IPS-20b (cell line): ENCODE measurements around the gene CBLB.

Source experiments
- H3K27ac ChIP-seq: one replicate; pipeline ENCODE4 v1.5.1; 2013; ENCODE audit warnings: low read length
- H3K27me3 ChIP-seq: 2 replicates; pipeline ENCODE4 v1.6.1; 2013; ENCODE audit warnings: mild to moderate bottlenecking, low read length, inconsistent platforms; ENCODE audit not compliant: insufficient read depth
- H3K36me3 ChIP-seq: 2 replicates; pipeline ENCODE4 v1.6.1; 2013; ENCODE audit warnings: low read depth, mild to moderate bottlenecking, inconsistent platforms, low read length, moderate library complexity; ENCODE audit not compliant: insufficient read depth
- H3K4me1 ChIP-seq: 2 replicates; pipeline ENCODE4 v1.6.1; 2013; ENCODE audit warnings: mild to moderate bottlenecking, control low read depth, inconsistent platforms, low read length, moderate library complexity; ENCODE audit not compliant: insufficient read depth
- H3K4me3 ChIP-seq: 2 replicates; pipeline ENCODE4 v1.5.1; 2013; ENCODE audit warnings: mild to moderate bottlenecking, low read length, inconsistent platforms
- H3K9ac ChIP-seq: 2 replicates; pipeline ENCODE4 v1.6.1; 2013; ENCODE audit warnings: low read depth, mild to moderate bottlenecking, inconsistent platforms, low read length, moderate library complexity
- H3K9me3 ChIP-seq: 2 replicates; pipeline ENCODE4 v1.6.1; 2013; ENCODE audit warnings: mild to moderate bottlenecking, low read depth, low read length, inconsistent platforms; ENCODE audit not compliant: insufficient read depth

CBLB gene

DNA sequence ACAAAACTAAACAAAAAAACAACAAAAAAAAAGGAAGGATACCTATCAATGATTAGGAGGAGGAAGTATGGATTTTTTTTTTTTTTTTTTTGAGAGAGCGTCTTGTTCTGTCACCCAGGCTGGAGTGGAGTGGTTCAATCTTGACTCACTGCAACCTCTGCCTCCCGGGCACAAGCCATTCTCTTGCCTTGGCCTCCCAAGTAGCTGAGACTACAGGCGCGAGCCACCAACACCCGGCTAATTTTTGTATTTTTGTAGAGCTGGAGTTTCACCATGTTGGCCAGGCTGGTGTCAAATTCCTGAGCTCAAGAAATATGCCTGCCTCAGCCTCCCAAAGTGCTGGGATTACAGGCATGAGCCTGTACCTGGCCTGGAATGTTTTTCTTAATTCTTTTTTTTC, 195.8 kb downstream of the CBLB start:
- no peak overlapping the region for H3K4me3 ChIP-seq
- H3K27ac ChIP-seq: no peak overlapping the region
- peaks cover 26% of the 10 kb centered on the region for H3K36me3 ChIP-seq
- no peaks in the 10 kb centered on the region for H3K4me1 ChIP-seq
- no peaks in the 10 kb centered on the region for H3K27me3 ChIP-seq
- no peak overlapping the region for H3K9ac ChIP-seq
- H3K9me3 ChIP-seq: no peaks in the 10 kb centered on the region

DNA sequence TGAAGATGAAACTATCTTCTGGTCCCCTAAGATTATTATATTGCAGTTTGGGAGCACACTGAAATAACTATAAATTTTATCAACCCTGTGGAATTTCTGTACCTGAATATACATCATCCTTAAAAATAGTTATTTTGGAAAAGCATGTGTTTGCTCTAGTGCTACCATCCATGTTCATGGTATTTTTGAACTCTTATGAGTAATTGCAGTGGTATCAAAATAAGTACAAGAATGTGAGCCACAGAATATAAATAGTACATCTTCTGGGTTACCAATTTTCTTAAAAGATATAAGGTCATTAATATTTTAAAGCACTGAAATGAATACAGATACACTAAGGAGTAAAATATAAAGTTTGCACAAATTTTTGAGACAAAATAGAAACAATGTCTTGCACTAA, 206.5 kb downstream of the CBLB start:
- Histone ChIP-seq H3K9me3 (no peaks in the 10 kb centered on the region), H3K9ac (no peak overlapping the region), H3K4me1 (no peaks in the 10 kb centered on the region), H3K36me3 (peaks cover 25% of the 10 kb centered on the region; the same call in 1 of the 2 replicates), H3K27me3 (no peaks in the 10 kb centered on the region), H3K4me3 (no peak overlapping the region), H3K27ac (no peak overlapping the region)

DNA sequence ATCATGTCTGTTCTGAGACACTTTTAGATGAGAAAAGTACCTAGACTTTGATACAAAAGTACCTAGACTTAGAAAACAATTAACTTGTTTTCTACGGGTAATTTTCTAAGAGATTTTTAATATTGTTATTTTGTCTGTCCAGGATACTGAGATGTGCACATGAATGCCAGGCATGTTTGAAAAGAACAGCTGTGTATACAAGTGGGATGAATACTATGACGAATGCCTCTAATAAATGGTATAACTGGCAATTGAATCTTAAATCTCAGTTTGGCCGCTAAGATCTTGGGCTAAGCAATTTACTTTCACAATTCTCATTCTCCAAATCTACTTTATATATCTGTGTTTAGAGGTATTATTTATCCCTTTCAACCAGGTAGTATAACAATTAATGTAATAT, 207.4 kb downstream of the CBLB start:
- Histone ChIP-seq H3K36me3 (peaks cover 22% of the 10 kb centered on the region; the same call in 1 of the 2 replicates), H3K4me1 (no peaks in the 10 kb centered on the region), H3K27me3 (no peaks in the 10 kb centered on the region), H3K27ac (no peak overlapping the region), H3K4me3 (no peak overlapping the region), H3K9ac (no peak overlapping the region), H3K9me3 (no peaks in the 10 kb centered on the region)

DNA sequence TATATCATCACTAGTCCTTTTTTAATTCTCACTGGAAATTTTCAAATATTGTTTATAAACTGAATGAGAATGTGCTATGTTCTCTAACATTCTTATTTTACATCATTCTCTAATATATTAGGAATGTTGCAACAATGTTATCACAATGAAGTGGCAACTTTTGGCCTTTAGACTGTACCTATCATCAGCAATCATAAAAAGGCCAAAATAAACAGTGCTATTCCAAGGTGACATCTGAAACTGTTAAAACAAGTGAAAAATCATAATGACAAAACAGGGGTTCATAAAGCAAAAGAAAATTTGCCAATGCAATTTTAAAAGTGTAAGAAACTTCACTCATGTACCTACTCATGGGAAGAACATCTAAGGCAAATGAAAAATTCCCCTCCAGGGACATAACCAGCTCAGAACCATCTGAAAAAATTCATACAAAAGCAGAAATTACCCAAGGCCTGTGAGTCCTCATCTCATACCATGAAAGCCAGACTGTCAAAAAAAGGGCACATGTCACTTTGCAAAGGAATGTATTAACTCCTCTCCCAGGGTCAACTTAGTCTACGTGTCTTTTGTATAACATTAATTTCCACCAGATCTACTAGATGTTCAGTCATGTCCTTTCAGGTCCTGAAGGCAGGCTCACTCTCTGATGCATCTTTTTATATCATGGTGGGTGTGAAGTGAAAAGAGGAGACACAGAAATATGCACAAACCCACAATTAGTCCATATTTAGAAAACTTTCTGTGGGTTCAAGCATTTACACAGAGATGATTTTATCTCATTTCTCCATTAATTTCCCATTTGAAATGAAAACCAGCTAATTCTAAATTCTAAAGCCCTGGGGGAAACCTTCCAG, 211.9 kb downstream of the CBLB start:
- no peaks in the 10 kb centered on the region for H3K9me3 ChIP-seq

DNA sequence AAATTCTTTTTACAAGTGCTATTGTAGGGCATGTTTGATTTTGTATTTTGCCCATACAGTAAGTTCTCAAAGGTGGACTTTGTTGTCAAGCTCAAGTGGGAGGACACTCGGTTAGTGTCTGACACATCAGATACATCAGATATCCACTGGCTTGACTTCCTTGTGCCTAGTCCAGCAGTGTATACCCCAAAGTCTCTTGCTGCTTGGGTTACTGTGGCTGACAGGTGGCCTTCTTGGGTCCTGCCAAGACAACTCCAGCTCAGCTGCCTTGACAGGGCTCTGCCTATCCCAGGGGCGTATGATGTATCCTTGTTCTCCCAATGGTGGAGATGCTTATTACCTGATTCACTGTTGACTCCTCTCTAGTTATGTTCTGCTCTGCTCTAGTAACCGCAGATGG, 214.9 kb downstream of the CBLB start:
- Histone ChIP-seq H3K27me3 (no peaks in the 10 kb centered on the region), H3K9me3 (no peaks in the 10 kb centered on the region), H3K9ac (no peak overlapping the region), H3K36me3 (peaks cover 9% of the 10 kb centered on the region; the same call in 1 of the 2 replicates), H3K4me3 (no peak overlapping the region), H3K27ac (no peak overlapping the region), H3K4me1 (no peaks in the 10 kb centered on the region)

More for the DNA sequence above, 211.9 kb downstream of the CBLB start:
- Histone ChIP-seq H3K4me3 (no peak overlapping the region), H3K27me3 (no peaks in the 10 kb centered on the region), H3K27ac (no peak overlapping the region), H3K9ac (no peak overlapping the region), H3K36me3 (peaks cover 22% of the 10 kb centered on the region; the same call in 1 of the 2 replicates), H3K4me1 (no peaks in the 10 kb centered on the region)

DNA sequence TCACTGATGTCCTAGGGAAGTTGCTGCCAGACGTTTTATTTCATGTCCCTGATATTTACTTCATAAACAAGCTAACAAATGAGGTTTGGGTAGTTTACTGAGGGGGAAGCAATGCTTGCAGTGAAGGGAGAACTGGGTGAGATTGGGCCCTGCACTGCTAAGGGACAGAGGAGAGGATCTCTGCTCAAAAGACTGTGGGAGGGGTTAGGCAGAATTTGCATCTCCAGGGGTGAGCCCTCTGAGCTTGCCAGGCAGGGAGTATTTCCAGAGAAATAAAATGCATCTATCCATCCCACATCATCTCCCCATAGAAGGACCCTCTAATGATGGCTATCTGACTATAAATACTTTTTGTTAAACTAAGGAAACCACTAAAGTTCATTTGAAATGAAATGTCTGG, 215.6 kb downstream of the CBLB start:
- Histone ChIP-seq H3K4me3 (no peak overlapping the region), H3K36me3 (peaks cover 2% of the 10 kb centered on the region; the same call in 1 of the 2 replicates), H3K27me3 (no peaks in the 10 kb centered on the region), H3K27ac (no peak overlapping the region), H3K9me3 (no peaks in the 10 kb centered on the region), H3K4me1 (no peaks in the 10 kb centered on the region), H3K9ac (no peak overlapping the region)

DNA sequence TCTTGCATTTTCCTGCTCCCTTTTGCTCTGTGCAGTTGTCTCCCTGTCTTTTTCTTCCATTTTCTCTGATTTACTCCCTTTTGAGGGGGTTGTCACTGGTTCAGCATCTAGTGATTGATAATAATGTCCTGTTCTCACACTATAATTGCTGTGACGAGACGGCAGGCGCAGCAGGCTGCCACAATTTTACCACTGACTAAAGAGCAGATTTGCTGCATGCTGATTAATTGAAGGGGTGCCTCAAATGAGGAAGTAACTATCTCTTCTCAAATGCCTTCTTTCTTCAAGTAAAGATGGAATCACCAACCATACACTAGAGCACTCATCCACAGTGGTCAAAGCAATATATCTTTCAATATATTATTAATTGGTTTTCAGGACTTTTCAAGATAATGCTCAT, 219.3 kb downstream of the CBLB start:
- Histone ChIP-seq H3K9me3 (no peaks in the 10 kb centered on the region), H3K27ac (no peak overlapping the region), H3K4me1 (no peaks in the 10 kb centered on the region), H3K4me3 (no peak overlapping the region), H3K9ac (no peak overlapping the region), H3K27me3 (no peaks in the 10 kb centered on the region), H3K36me3 (no peaks in the 10 kb centered on the region)

DNA sequence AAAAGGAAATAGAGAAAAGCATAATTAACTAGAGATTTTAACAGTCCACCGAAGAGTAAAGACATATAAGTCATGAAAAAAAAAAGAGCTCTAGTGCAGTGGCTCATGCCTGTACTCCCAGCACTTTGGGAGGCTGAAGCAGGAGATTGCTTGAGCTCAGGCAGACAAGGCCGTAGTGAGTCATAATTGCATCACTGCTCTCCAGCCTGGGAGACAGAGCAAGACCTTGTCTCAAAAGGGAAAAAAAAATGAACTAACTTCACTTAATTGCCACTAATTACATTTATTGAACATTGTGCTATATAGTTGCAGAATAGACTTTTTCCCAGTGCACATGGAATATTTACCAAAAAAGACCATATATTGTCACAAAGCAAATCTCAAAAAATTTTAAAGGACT, 221.8 kb downstream of the CBLB start:
- Histone ChIP-seq H3K27me3 (no peaks in the 10 kb centered on the region), H3K36me3 (no peaks in the 10 kb centered on the region), H3K27ac (no peak overlapping the region), H3K4me1 (no peaks in the 10 kb centered on the region), H3K9ac (no peak overlapping the region), H3K9me3 (no peaks in the 10 kb centered on the region), H3K4me3 (no peak overlapping the region)

DNA sequence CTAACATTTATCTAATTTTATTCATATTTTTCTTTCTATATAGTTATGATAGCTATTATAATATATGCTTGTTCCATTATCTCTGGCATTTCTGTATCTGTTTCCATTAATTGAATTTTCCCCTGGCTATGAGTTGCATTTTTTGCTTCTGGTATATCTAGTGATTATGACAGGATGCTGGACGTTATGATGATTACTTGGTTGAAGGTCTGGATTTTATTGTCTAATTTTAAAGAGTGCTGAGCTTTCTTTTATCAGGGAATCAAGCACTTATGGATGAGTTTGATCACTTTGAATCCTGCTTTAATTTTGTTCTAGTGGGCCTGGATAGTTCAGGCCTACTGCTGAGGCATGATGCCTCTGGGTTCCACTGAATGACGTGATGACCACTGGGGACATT, 229.7 kb downstream of the CBLB start:
- Histone ChIP-seq H3K36me3 (no peaks in the 10 kb centered on the region), H3K9ac (no peak overlapping the region), H3K27me3 (no peaks in the 10 kb centered on the region), H3K4me1 (no peaks in the 10 kb centered on the region), H3K27ac (no peak overlapping the region), H3K9me3 (no peaks in the 10 kb centered on the region), H3K4me3 (no peak overlapping the region)

DNA sequence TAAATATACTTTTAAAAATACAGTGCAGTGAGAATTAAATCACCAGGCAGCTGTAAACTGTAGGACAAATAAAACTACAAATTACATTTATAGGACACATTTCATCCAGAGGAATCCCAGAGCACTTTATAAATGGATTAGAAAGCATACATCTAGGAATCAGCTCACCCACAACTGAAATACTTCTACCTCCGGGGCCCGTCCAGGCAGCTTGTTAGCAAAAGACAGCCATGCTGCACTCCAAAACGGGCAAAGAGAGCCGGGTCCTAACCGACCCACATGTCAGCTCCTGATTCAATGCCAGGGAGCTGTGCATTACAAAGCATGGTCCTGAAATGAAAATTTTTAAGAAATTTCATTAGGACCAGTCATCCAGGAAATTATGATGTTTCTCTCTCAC, 234.1 kb downstream of the CBLB start:
- no peaks in the 10 kb centered on the region for H3K36me3 ChIP-seq
- no peaks in the 10 kb centered on the region for H3K27me3 ChIP-seq
- H3K4me1 ChIP-seq: no peaks in the 10 kb centered on the region
- H3K4me3 ChIP-seq: no peak overlapping the region
- no peak overlapping the region for H3K9ac ChIP-seq
- H3K9me3 ChIP-seq: no peaks in the 10 kb centered on the region
- no peak overlapping the region for H3K27ac ChIP-seq

DNA sequence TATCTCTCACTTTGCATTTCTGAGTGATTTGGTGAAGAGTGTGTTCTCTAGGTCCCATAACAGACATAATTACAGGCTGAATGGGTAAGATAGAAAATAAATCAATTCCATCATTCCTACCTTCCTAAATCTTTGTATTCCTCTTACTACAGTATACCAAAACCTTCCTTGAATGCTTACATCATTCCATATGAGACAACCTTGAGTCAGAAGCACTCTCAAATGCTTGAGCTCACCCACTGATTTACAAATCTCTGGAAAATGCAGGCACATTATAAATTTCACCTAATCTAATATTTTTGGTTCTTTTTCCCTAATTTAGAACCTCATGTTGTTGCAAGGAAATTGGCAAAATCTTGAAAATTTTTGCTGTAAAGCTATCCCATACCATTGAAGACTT, 239.1 kb downstream of the CBLB start:
- no peak overlapping the region for H3K4me3 ChIP-seq
- H3K9me3 ChIP-seq: no peaks in the 10 kb centered on the region
- H3K36me3 ChIP-seq: no peaks in the 10 kb centered on the region
- H3K9ac ChIP-seq: no peak overlapping the region
- H3K27ac ChIP-seq: no peak overlapping the region
- H3K27me3 ChIP-seq: no peaks in the 10 kb centered on the region
- no peaks in the 10 kb centered on the region for H3K4me1 ChIP-seq

DNA sequence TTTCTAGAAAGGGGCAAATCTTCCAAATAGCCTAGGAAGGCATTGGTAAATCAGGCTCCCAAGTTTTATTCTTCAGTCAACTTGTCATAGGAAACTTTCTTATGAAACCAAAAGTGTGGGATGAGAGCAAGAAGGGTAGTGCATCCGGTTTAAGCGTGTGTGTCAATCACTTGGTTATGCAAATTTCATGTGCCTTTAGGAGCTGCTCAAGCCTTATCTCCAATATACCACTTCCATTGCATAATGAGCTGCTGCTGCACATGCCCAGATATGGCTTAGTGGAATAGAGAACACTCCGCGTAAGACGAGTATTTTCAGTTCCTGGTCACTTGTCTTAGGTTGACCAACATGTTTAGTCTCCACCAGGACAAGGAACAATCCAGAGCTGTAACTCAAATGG, 242.1 kb downstream of the CBLB start:
- no peaks in the 10 kb centered on the region for H3K36me3 ChIP-seq
- H3K27me3 ChIP-seq: no peaks in the 10 kb centered on the region
- no peak overlapping the region for H3K9ac ChIP-seq
- no peaks in the 10 kb centered on the region for H3K9me3 ChIP-seq
- H3K4me1 ChIP-seq: no peaks in the 10 kb centered on the region
- no peak overlapping the region for H3K27ac ChIP-seq
- no peak overlapping the region for H3K4me3 ChIP-seq
